ENCODE data around the gene LRP1B.

DNA sequence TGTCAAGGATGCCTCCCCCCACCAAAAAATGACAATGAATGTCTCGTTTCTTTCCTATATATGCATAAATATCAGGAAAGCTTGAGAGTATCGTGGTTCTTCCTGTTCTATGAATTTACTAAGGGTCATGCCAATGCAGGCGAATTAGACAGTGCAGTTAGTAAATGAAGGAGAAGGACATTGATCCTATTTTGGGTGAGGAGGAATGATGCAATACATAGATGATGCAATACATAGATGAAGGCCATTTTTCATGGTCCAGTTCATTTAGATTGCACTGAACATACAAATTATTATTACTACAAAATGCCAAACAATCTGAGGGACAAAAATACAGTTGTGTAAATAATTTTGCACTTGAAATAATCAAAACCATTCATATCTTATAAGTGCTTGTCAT is 1265.0 kb downstream of the LRP1B start:
- TF ChIP-seq, protein P1, sequence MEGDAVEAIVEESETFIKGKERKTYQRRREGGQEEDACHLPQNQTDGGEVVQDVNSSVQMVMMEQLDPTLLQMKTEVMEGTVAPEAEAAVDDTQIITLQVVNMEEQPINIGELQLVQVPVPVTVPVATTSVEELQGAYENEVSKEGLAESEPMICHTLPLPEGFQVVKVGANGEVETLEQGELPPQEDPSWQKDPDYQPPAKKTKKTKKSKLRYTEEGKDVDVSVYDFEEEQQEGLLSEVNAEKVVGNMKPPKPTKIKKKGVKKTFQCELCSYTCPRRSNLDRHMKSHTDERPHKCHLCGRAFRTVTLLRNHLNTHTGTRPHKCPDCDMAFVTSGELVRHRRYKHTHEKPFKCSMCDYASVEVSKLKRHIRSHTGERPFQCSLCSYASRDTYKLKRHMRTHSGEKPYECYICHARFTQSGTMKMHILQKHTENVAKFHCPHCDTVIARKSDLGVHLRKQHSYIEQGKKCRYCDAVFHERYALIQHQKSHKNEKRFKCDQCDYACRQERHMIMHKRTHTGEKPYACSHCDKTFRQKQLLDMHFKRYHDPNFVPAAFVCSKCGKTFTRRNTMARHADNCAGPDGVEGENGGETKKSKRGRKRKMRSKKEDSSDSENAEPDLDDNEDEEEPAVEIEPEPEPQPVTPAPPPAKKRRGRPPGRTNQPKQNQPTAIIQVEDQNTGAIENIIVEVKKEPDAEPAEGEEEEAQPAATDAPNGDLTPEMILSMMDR (conservative IDR thresholded peaks at IDR 0.05 in 1 of 2, IDR thresholded peaks at IDR 0.05 in 1 of 2; ENCODE audit: extremely low read depth in 1 of 2, insufficient read depth in 1 of 2, low read depth in 1 of 2, low read length in 2 of 2): no peak
- TF ChIP-seq EZH2 (IDR thresholded peaks at IDR 0.05; ENCODE audit: borderline replicate concordance, low read length): no peak
